ENCODE measurements around the gene TCHHL1.

- TF ChIP-seq NR3C1 (CRISPR knock-in tag; conservative IDR thresholded peaks at IDR 0.05; ENCODE audit: low read depth), result no peak
- no peak for TF ChIP-seq CTCF (IDR thresholded peaks at IDR 0.05)
- TF ChIP-seq NR2C2 (CRISPR knock-in tag; IDR thresholded peaks at IDR 0.05), result no peak
- TF ChIP-seq IRF1 (CRISPR knock-in tag; IDR thresholded peaks at IDR 0.05), result no peak
Measured at GRCh38 chr1:152096931-152097330, 8.1 kb upstream of the TCHHL1 start.

All from WTC11 (cell line).